Mucosa of descending colon (tissue), 3 donors: ENCODE results near the gene AGAP3. TPM values are rescaled to one million over a fixed set of nuclear protein-coding genes. Genes with fewer than 3 reads are reported as not detected.

Experiments
- ATAC-seq: fragments of 200-7000 bp; cut with Tn5 transposase; one replicate; pipeline ENCODE4 v1.9.1; 2020; ENCODE audit warnings: mild to moderate bottlenecking, moderate library complexity
- DNase-seq, 3 donors: peaks; one replicate each; pipeline ENCODE4 v3.0.0-alpha.2; 2020
- H3K36me3 ChIP-seq: fragments of 200-600 bp; one replicate; pipeline ENCODE4 v1.8.0; 2021; ENCODE audit warnings: low read depth, mild to moderate bottlenecking
- H3K4me1 ChIP-seq: fragments of 200-600 bp; one replicate; pipeline ENCODE4 v1.8.0; 2021; ENCODE audit warnings: low read depth, mild to moderate bottlenecking
- H3K4me3 ChIP-seq: fragments of 200-600 bp; one replicate; pipeline ENCODE4 v1.8.0; 2021; ENCODE audit warnings: mild to moderate bottlenecking
- H3K9me3 ChIP-seq: fragments of 200-600 bp; one replicate; pipeline ENCODE4 v1.8.0; 2021; ENCODE audit warnings: mild to moderate bottlenecking
- CTCF ChIP-seq: fragments of 200-600 bp; IDR thresholded peaks from one replicate; pipeline ENCODE4 v1.8.0; 2022; ENCODE audit warnings: antibody characterized with exemption, mild to moderate bottlenecking
- intact Hi-C, 2 donors: fragments of 100-400 bp; cut with DNase I in 1 of 2; cut with micrococcal nuclease in 1 of 2; formaldehyde crosslinking; loops; one replicate each; pipeline versions ENCODE4 v1.11.0 to v1.11.1; 2022; cut with DNase I, micrococcal nuclease
- total RNA-seq, 3 donors: library from RNA; stranded (reverse); fragmentation: NEBNext Ultra II Directional in 2 of 3; extraction: Animal tissue kit (Norgen Biotek cat#: 25700) in 2 of 3; gene quantifications; one replicate each; pipeline versions ENCODE4 v1.2.1 to v1.2.4, GENCODE V29; 2021 to 2023
- donor health status: DM: no; HTN: no; CAD: no; lungs with moderate emphysema.
- donor health status: DM: no; HTN: no; CAD: no.
- donor health status: DM: no; HTN: yes; CAD: no.

The AGAP3 gene
- total RNA-seq, 3 donors from 2014 or later: 39.7 to 116 (median 50.6) TPM

GRCh38 chr7:151059367-151060112 is 26.7 kb upstream of the AGAP3 start, which contains the start of gene SLC4A2:
Gene SLC4A2 (plus strand): TSS chr7:151059589. CDS start chr7:151061988, 2,399 bp downstream.
- intact Hi-C loops: no loop called here
- DNase-seq: peak; percentile 86 to 91 (median 90)
- ATAC-seq: peak; percentile 63
- TF ChIP-seq CTCF: peak; percentile 26
- H3K36me3 ChIP-seq: no peaks in the 10 kb centered on the region
- no peaks in the 10 kb centered on the region for H3K9me3 ChIP-seq
- H3K4me3 ChIP-seq: peak within 1 kb of the TSS; percentile 50
- H3K4me1 ChIP-seq: peaks cover 36% of the 10 kb centered on the region

GRCh38 chr7:151060113-151060415 is 26.2 kb upstream of the AGAP3 start:
- Histone ChIP-seq H3K9me3 (no peaks in the 10 kb centered on the region), H3K4me3 (peak overlapping the region; percentile 50), H3K36me3 (no peaks in the 10 kb centered on the region), H3K4me1 (peaks cover 36% of the 10 kb centered on the region)
- ATAC-seq (no peak), DNase-seq (no peak)
- intact Hi-C loops: no loop called here
- TF ChIP-seq CTCF: no peak

GRCh38 chr7:151060416-151061212 is 25.7 kb upstream of the AGAP3 start:
- DNase-seq (peak in 2 of 3 donors; percentile 50 to 70), ATAC-seq (no peak)
- intact Hi-C loops: no loop called here
- peak overlapping the region; percentile 50 for H3K4me3 ChIP-seq
- no peaks in the 10 kb centered on the region for H3K36me3 ChIP-seq
- peaks cover 36% of the 10 kb centered on the region for H3K4me1 ChIP-seq
- no peak for TF ChIP-seq CTCF
- no peaks in the 10 kb centered on the region for H3K9me3 ChIP-seq

- TF ChIP-seq CTCF: no peak
- H3K9me3 ChIP-seq: no peaks in the 10 kb centered on the region
- no peak for DNase-seq
- H3K4me3 ChIP-seq: no peak overlapping the region
- no peaks in the 10 kb centered on the region for H3K36me3 ChIP-seq
- ATAC-seq: no peak
- intact Hi-C loops: no loop called here
- H3K4me1 ChIP-seq: peaks cover 36% of the 10 kb centered on the region
Measured at GRCh38 chr7:151061213-151062110, 24.8 kb upstream of the AGAP3 start.

- no peak overlapping the region for H3K4me3 ChIP-seq
- ATAC-seq (no peak), DNase-seq (no peak)
- H3K9me3 ChIP-seq: no peaks in the 10 kb centered on the region
- no peak for TF ChIP-seq CTCF
- H3K4me1 ChIP-seq: peaks cover 32% of the 10 kb centered on the region
- no peaks in the 10 kb centered on the region for H3K36me3 ChIP-seq
- intact Hi-C loops: no loop called here
Measured at GRCh38 chr7:151062111-151062398, 24.2 kb upstream of the AGAP3 start.
